ENCODE data around the gene ZNF768. TPM values are rescaled to one million over a fixed set of nuclear protein-coding genes. Genes with fewer than 3 reads are reported as not detected.

Gene ZNF768
- total and polyA plus RNA-seq, 2 donors (not counting 1 experiment from before 2014, with no cell fraction given) = 24.8 to 36.5 TPM

DNA sequence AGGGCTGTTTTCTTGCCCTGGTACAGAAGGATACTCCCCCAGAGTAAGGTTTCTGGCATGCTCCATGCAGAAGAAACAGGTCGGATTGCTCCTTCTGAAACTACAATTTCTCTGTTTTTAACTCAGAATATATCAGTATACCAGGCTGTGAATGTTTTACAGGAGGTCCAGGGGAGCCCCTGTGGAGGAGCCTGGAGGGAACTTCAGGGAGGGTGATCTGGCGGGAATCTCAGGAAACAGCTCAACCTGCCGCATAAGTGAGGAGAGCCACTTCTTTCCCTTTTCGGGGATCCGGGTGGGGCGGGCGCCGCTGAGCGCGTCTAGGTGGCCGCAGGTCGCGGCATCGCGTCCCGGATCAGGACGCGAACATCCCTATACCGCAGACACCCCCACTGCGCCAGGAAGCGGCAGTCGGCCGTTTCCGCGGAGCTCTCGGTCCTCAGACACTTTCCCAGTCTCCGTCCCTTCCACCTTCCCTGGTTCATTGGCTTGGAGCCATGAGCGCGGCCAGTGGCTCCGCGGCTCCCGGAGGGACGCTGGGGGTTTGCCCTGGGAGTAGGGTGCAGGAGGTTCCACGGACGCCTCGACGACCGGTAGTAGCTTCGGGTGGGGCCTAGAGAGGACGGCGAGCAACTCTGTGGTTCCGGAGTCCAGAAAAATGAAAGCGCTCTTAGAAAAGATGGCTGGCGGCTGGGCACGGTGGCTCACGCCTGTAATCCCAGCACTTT is 34.9 kb upstream of the ZNF768 start:
- peak overlapping the region; percentile 66 for H3K9ac ChIP-seq (ENCODE audit: low read length)
- WGBS (ENCODE audit: insufficient coverage) = 18% methylated on average over 45 of the region's 46 CpGs
- Mint-ChIP-seq H3K27ac (peak overlapping the region; percentile 96), H3K4me1 (peaks cover 27% of the 10 kb centered on the region), H3K4me3 (peak overlapping the region; percentile 96), H3K9me3 (ENCODE audit: insufficient read depth) (no peaks in the 10 kb centered on the region), H3K27me3 (no peaks in the 10 kb centered on the region)
- DNase-seq = peak; percentile 69
- H2AFZ ChIP-seq (ENCODE audit: insufficient read depth, low read depth, low read length, poor library complexity, severe bottlenecking) = peak overlapping the region; percentile 96
- peak overlapping the region; percentile 63 to 84 for H3K27ac ChIP-seq (ENCODE audit: low read length in 2 of 2)
- no peaks in the 10 kb centered on the region for H4K20me1 ChIP-seq (ENCODE audit: control insufficient read depth, insufficient read depth, low read length, poor library complexity, severe bottlenecking)
- no peaks in the 10 kb centered on the region for H3K27me3 ChIP-seq (replicated peaks in 1 of 4; ENCODE audit: control extremely low read depth in 1 of 4, control insufficient read depth in 3 of 4, insufficient read depth in 4 of 4, low read length in 3 of 4)
- H3K79me2 ChIP-seq (ENCODE audit: control insufficient read depth, insufficient read depth, low read length) = peaks cover 12% of the 10 kb centered on the region
- H3K9me3 ChIP-seq (ENCODE audit: control extremely low read depth in 1 of 3, control insufficient read depth in 2 of 3, insufficient read depth in 1 of 3, low read length in 2 of 3) = peaks cover 0 to 6% (median 0%) of the 10 kb centered on the region in 3 donors
- peak overlapping the region; percentile 83 for H3K4me2 ChIP-seq (replicated peaks; ENCODE audit: low read depth, low read length, poor library complexity, severe bottlenecking)
- ATAC-seq (ENCODE audit: low read depth) = no peak
- POLR2A ChIA-PET = interaction anchor here (0.7 to 6.1 kb wide), 10 partner anchors 10 to 253 kb away, joined by 3 to 81 read pairs (median 4); partner anchors contain the start of genes DCTPP1, TBC1D10B, ZNF48 and ZNF688
- CTCF ChIA-PET = interaction anchor here (1.0 to 1.5 kb wide), 5 partner anchors 10 to 132 kb away, joined by 3 to 5 read pairs (median 3); partner anchors contain the start of genes DCTPP1, ZNF688, ZNF689 and ZNF747
- peak overlapping the region in 4 of 5 experiments; percentile 48 to 69 (median 68) for H3K4me3 ChIP-seq (ENCODE audit: control extremely low read depth in 1 of 5, extremely low read depth in 1 of 5, insufficient read depth in 1 of 5, low read depth in 2 of 5, low read length in 4 of 5)
- H3K36me3 ChIP-seq (replicated peaks in 1 of 2; ENCODE audit: control extremely low read depth in 1 of 2, control insufficient read depth in 1 of 2, extremely low read depth in 1 of 2, insufficient read depth in 2 of 2, low read length in 1 of 2) = no peaks in the 10 kb centered on the region
- intact Hi-C loops (cut with micrococcal nuclease) = no loop called here
- H3K4me1 ChIP-seq (ENCODE audit: control insufficient read depth in 2 of 2, insufficient read depth in 2 of 2, low read length in 2 of 2) = peaks cover 14 to 31% of the 10 kb centered on the region in 2 donors
- TF ChIP-seq, protein P1, sequence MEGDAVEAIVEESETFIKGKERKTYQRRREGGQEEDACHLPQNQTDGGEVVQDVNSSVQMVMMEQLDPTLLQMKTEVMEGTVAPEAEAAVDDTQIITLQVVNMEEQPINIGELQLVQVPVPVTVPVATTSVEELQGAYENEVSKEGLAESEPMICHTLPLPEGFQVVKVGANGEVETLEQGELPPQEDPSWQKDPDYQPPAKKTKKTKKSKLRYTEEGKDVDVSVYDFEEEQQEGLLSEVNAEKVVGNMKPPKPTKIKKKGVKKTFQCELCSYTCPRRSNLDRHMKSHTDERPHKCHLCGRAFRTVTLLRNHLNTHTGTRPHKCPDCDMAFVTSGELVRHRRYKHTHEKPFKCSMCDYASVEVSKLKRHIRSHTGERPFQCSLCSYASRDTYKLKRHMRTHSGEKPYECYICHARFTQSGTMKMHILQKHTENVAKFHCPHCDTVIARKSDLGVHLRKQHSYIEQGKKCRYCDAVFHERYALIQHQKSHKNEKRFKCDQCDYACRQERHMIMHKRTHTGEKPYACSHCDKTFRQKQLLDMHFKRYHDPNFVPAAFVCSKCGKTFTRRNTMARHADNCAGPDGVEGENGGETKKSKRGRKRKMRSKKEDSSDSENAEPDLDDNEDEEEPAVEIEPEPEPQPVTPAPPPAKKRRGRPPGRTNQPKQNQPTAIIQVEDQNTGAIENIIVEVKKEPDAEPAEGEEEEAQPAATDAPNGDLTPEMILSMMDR (IDR thresholded peaks at IDR 0.05) = no peak
- no peak for TF ChIP-seq EZH2 (IDR thresholded peaks at IDR 0.05; ENCODE audit: borderline replicate concordance, insufficient read depth, low read depth, low read length, poor library complexity, severe bottlenecking)

GRCh38 chr16:30559690-30560089 is 33.3 kb upstream of the ZNF768 start:
- Mint-ChIP-seq H3K27me3 (no peaks in the 10 kb centered on the region), H3K4me3 (peak overlapping the region; percentile 69), H3K27ac (peak overlapping the region; percentile 72), H3K9me3 (ENCODE audit: insufficient read depth) (no peaks in the 10 kb centered on the region), H3K4me1 (peaks cover 31% of the 10 kb centered on the region)
- Histone ChIP-seq H3K9ac (ENCODE audit: low read length) (no peak overlapping the region), H3K36me3 (replicated peaks in 1 of 2; ENCODE audit: control extremely low read depth in 1 of 2, control insufficient read depth in 1 of 2, extremely low read depth in 1 of 2, insufficient read depth in 2 of 2, low read length in 1 of 2) (peaks cover 0 to 3% of the 10 kb centered on the region in 2 experiments), H2AFZ (ENCODE audit: insufficient read depth, low read depth, low read length, poor library complexity, severe bottlenecking) (no peak overlapping the region), H3K79me2 (ENCODE audit: control insufficient read depth, insufficient read depth, low read length) (peaks cover 25% of the 10 kb centered on the region), H3K4me1 (ENCODE audit: control insufficient read depth in 2 of 2, insufficient read depth in 2 of 2, low read length in 2 of 2) (peaks cover 14 to 32% of the 10 kb centered on the region in 2 donors), H3K4me2 (replicated peaks; ENCODE audit: low read depth, low read length, poor library complexity, severe bottlenecking) (no peak overlapping the region), H3K9me3 (ENCODE audit: control extremely low read depth in 1 of 3, control insufficient read depth in 2 of 3, insufficient read depth in 1 of 3, low read length in 2 of 3) (peaks cover 0 to 6% (median 0%) of the 10 kb centered on the region in 3 donors), H3K27ac (ENCODE audit: low read length in 2 of 2) (no peak overlapping the region), H3K27me3 (replicated peaks in 1 of 4; ENCODE audit: control extremely low read depth in 1 of 4, control insufficient read depth in 3 of 4, insufficient read depth in 4 of 4, low read length in 3 of 4) (no peaks in the 10 kb centered on the region), H4K20me1 (ENCODE audit: control insufficient read depth, insufficient read depth, low read length, poor library complexity, severe bottlenecking) (no peaks in the 10 kb centered on the region), H3K4me3 (ENCODE audit: control extremely low read depth in 1 of 5, extremely low read depth in 1 of 5, insufficient read depth in 1 of 5, low read depth in 2 of 5, low read length in 4 of 5) (no peak overlapping the region)
- 100% methylated on average over 2 of the region's 6 CpGs for WGBS (ENCODE audit: insufficient coverage)
- TF ChIP-seq, protein P1 (IDR thresholded peaks at IDR 0.05) = no peak
- no peak for TF ChIP-seq EZH2 (IDR thresholded peaks at IDR 0.05; ENCODE audit: borderline replicate concordance, insufficient read depth, low read depth, low read length, poor library complexity, severe bottlenecking)
- ATAC-seq (ENCODE audit: low read depth) (no peak), DNase-seq (no peak)
- ChIA-PET POLR2A (interaction anchor here (0.5 to 6.1 kb wide), 3 partner anchors 12 to 55 kb away, joined by 4 to 81 read pairs (median 5); partner anchors contain the start of gene ZNF688), CTCF (interaction anchor here (1.1 to 3.5 kb wide), 4 partner anchors 12 to 110 kb away, joined by 3 to 22 read pairs (median 18); partner anchors contain the start of gene ZNF688)
- intact Hi-C loops (cut with micrococcal nuclease) = loop anchor here (2.0 to 5.0 kb wide), 3 partner anchors 189 to 898 kb away; partner anchors contain the start of genes ARMC5, FBXL19 and PHKG2
